Kasumi-1 (cell line): ENCODE measurements around the gene ARHGAP12.

Experiments
- DNase-seq, 2 experiments: peaks; one replicate each; lab custom pipeline; 2025; lab: John Stamatoyannopoulos, UW

The ARHGAP12 gene

DNA sequence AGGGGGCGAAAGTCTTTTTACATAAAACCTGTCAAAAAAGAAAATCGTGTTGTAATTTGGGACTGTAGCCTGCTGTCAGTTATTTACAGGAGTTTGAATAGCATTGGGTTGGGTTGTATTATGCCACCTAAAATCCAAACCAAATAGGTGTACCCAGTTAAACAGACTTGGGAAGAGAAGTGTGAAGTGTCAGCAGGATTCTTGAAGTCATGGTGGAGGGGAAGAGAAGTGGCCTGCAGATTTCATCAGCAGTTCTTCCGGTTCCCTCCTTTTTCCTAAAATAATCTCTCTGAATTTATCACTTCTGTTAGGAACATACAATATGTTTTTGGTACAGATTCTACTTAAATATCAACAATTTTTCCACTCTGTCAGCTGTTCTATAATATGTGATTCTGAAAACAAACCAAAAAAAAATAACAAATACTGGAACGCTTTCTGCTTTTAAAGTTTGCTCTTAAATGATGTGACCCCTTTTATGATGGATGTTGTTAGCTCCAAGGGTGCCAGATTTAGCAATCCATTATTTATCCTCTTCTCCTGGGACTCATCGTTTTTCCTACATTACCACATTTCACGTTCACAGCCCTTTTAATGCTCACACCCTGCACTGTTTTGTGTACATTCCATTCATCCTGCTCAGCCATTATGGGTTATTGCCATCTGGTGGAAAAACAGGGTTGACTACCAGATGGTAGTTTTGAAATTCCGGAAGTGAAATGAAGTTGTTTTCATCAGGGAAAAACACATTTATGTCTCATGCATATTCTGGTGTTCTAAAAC is 18.7 kb upstream of the ARHGAP12 start:
- peak; percentile 20 to 23 for DNase-seq

DNA sequence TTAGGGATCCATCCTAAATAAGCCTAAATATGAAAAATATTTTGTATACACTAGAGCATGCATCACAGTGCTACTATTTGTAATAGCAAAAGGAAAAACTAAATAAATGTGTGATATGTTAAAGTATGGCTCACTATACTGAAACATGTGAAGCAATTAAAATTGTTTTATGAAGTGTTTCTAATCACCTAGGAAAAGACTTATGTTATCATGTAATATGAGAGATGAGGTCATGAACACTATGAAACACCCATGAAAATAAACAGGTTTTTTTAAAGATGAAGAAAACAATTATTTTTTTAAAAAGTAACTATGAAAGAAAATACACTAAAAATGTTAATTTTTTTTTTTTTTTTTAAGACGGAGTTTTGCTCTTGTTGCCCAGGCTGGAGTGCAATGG is 16.8 kb upstream of the ARHGAP12 start:
- DNase-seq, result no peak

GRCh38 chr10:31944071-31944433 is 15.4 kb upstream of the ARHGAP12 start:
- no peak for DNase-seq

DNA sequence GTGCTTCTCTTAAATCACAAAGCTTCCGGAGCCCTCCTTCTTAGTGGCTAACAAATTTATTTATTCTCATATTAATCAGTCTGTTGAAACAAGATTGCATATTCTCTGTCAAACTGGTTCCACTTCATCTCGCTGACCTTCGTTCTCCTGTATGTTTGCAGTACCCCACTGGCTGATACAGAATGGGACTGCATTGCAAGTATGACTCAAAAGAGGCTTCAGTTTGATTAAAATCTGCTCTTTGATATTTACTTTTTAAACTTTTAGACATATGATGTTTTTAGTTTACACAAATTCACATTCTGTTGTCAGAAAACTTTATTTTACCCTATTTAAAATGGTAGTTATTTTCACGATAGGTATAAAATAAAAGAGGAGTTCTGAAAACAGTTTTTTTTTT is 14.3 kb upstream of the ARHGAP12 start:
- no peak for DNase-seq

DNA sequence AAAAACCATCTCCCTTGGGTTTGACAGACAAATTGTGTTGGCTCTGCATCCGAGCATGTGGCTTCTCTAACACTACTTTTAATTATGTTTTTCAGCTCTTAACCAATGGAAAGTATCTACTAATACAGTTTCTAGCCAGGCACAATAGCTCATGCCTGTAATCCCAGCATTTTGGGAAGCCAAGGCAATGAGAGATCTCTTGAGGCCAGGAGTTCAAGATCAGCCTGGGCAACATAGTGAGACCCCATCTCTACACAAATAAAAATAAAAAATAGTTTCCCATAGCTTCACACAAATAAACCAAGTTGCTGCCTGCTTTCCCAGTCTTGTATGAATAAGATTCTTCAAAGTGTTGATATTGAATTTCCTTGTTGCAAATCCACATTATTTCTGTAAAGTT is 13.8 kb upstream of the ARHGAP12 start:
- no peak for DNase-seq

GRCh38 chr10:31940839-31941653 is 12.4 kb upstream of the ARHGAP12 start:
- DNase-seq, result no peak

DNA sequence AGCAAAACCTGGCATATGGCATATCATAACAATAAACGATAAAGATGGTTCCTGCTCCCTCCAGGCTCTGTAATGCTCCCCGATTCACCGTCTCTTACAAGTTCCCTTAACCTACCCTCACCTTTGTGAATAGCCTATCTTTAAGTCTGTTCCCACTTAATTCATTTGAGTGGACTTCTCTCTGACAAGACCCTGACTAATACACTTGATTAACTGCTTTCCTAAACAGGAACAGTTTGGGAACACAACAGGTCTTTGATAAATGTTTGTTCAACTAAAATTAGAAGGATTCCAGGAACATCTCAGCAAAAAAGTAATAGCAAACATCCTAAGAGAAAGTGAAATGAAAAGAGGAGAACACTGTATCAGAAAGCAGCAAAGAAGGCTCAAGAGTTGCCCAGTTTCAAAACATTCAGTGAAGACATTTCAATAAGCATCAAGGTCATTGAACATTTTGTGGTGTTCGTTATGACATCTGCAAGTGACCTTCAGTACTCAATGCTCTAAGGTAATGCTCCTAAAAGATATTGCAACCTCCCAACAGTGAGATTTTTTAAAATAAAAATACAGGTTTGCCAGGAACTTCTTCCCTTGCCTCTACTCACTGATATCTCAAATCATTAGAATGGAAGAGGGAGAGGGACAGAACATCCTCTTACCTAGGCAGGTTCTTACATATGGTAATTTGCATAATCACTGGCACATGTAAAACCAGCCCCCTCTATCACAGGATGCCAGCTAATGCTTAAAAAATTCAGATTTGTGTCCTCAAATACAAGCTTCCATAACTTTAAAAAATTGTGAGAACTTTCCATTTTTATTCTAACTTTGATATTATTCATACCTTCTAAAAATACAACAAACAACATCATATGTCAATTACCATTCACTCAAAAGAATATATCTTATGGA is 11.4 kb upstream of the ARHGAP12 start:
- no peak for DNase-seq

DNA sequence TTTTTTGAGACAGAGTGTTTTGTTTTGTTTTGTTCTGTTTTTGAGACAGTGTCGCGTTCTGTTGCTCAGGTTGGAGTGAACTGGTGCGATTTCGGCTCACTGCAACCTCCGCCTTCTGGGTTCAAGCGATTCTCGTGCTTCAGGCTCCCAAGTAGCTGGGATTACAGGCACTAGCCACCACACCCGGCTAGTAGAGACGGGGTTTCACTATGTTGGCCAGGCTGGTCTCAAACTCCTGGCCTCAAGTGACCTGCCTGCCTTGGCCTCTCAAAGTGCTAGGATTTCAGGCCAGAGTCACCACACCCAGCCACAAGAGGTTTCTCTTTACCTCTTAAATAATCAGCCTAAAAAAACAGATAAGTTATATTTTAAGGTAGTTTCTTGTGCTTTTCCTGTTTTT is 8.7 kb upstream of the ARHGAP12 start:
- no peak for DNase-seq

- no peak for DNase-seq
Observed at GRCh38 chr10:31936933-31937332, 8.3 kb upstream of the ARHGAP12 start.

DNA sequence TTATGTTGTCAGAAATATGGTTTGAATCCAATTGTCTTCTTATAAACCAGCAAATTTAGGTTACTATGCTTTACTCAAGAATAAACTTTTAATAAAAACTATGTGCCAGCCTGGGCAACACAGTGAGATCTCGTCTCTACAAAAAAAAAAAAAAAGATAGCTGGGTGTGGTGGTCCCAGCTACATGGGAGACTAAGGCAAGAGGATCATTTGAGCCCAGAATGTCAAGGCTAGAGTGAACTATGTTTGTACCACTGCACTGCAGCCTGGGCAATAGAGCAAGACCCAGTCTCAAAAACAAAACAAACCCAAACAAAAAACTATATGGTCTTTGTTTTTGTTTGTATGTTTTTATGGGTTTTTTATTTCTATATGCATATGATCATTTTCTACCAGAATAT is 7.5 kb upstream of the ARHGAP12 start:
- DNase-seq, result no peak

GRCh38 chr10:31935678-31936077 is 7.0 kb upstream of the ARHGAP12 start:
- no peak for DNase-seq

DNA sequence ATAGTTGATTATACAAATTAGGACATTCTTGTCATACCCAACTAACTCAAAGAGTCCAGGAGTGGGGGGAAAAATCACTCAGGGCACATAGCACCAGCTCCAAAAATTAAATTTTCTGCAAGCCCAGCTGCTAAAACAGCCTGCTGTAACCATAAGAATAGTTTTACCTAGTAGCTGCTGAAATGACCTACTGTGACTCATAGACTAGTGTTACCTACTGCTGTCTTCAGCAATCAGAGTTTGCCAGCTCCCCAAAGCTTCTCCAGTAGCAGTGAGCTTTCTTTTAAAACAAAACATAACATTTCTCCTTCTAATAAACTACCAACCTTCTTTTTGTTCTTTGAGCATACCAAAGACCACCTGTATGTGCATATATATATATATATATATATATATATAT is 4.2 kb upstream of the ARHGAP12 start:
- DNase-seq, result no peak

DNA sequence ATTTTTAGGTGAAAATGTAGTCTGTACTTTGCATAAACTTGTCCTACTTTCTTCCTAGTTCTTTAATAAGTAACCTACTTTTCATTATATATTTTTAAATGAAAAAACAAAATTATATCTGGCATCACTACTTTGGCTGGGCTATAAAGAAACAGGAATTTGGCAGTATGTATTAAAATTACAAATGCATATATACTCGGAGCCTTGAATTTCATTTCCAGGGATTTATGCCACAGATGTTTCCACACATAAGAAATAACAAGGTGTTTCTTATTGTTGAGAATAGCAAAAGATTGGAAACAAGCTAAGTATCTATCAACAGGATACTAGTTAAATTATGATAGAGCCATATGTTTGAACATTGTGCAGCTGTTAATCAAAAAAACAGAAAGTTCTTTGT is 2.2 kb upstream of the ARHGAP12 start:
- no peak for DNase-seq

DNA sequence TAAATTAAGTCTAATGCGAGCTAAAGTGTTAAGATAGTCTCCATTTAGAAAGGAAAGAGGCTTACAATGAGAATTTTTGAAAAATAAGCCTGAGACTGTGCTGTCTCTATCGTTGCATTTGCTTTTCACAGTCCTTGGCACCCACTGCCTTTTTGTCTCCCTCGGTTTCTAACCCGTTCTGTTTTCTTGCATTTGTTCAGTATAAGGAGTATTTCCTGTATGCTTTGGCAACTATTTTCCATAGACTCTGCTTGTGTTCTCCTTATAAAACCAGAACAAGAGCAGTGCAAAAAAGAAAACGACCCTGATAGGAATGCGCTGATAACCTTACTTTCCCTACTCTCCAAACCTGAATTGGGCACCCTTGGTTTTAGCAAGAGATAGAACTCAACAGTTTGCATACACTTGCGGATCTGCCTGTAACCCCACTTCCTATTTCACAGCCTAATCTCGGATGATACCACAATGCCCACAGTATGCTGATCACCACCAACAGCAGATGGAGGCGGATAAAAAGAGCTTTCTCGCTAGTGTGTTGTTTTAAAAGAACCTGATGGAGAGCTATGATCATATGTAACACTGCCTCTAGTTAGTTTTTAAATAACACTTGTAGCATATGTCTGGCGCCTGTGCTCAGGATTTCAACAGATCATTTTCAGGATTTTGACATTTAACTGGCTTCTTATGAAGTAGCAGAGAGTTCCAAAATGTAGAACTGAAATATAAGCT is 1.6 kb upstream of the ARHGAP12 start:
- peak; percentile 87 to 88 for DNase-seq

GRCh38 chr10:31929261-31930022 is 811 bp upstream of the ARHGAP12 start:
- DNase-seq, result peak; percentile 52

- peak; percentile 73 to 82 for DNase-seq
Observed at GRCh38 chr10:31927884-31928548, 615 bp downstream of the ARHGAP12 start.

DNA sequence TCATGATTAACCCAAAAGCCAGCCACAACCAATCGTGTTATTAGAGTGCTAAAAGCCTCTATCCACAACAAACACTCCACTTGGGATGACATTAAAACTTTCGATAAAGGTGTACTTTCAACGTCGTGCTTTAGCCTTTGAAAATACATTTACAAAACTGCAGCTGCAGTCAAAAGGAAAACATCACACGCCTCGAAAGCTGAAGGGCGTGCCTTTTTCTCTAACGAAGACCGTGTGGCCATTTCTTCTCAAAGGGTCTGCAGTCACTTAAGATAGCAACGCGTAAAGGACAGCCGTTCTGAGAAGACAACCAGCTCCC is 1.1 kb downstream of the ARHGAP12 start:
- no peak for DNase-seq

DNA sequence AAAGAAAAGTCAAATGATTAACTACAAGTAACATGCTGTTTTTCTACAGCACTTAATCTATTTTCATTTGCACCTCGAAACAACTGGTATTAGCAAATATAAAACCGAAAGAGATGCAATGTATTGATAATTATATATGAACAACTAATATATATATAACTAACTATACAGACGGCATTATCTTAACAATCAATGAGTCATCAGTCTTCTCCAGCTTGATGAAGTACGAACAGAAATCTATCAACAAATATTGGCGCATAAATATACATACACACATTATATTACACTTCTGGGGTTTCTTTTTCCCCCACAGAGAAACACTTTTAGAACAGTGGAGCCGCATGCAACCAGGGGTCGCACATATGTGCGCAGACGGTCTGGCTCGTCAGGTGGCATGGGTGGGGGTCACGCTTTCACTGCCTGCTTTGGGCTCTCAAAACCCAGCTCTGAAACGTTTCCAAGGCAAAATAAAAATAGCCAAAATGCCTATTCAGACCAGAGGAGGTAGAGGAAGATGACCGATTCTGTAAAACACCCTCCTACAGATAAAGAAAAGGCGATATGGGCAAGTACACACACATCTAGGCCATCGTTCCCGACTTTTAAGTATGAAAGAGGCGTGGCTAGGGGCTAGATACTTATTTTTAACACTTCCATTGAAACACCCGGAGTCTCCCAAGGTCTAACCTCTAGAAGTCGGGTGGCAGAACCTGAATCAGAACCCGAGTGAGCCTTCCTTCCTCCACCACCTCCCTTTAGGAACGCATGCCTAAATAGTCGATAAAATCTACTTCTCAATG is 1.7 kb downstream of the ARHGAP12 start:
- peak; percentile 33 to 62 for DNase-seq

GRCh38 chr10:31926160-31926559 is 2.5 kb downstream of the ARHGAP12 start:
- DNase-seq, result no peak

- DNase-seq, result no peak
Observed at GRCh38 chr10:31924833-31925232, 3.8 kb downstream of the ARHGAP12 start.
